Aortic smooth muscle cell (primary cell): ENCODE results near the gene TEX51. TPM values are rescaled to one million over a fixed set of nuclear protein-coding genes. Genes with fewer than 3 reads are reported as not detected.

Experiments used
- total RNA-seq: library from RNA; depleted of rRNA; stranded (reverse); fragments of >200 nt; gene quantifications from 2 replicates; pipeline ENCODE4 v1.2.3, GENCODE V29; 2014

TEX51 gene
- total RNA-seq: not detected in 2 replicates

DNA sequence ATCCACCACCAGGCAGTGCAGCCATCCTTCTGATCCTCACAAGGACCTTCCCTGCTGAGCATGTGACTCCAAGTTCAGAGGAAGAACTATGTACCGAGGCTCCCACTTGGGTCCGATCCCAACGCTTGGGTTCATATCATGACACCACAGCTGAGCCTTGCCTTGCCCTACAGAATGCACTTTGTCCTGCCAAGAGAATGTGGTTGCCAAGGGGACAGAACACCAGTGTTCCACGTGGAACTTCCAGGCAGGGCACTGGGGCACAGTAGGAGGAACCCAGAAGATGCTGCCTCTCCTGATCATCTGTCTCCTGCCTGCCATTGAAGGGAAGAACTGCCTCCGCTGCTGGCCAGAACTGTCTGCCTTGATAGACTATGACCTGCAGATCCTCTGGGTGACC is at the start of gene TEX51:
Gene TEX51, plus strand, starts transcription at position 255 of the 400 bp plus-strand sequence. Its CDS starts 29 bp downstream, at position 284.

Other genes with a start within 250 kb of the TEX51 start
- gene GYPC, start 242.7 kb upstream of the TEX51 start, total RNA-seq: 83.0 and 83.9 TPM in 2 replicates
- 26.1 and 41.5 TPM in 2 replicates for gene BIN1, start 208.3 kb downstream of the TEX51 start, total RNA-seq